Bone marrow (tissue), 2 donors: ENCODE measurements around the gene SDK1.
"Not testable (repeated sequence)": the region's sequence is repeated elsewhere in the genome, so short reads cannot be mapped to it uniquely, and the experiment has no call there.

Experiments
- DNase-seq, 2 donors: peaks; one replicate each; lab custom pipeline; 2025; lab: John Stamatoyannopoulos, UW

Gene SDK1

DNA sequence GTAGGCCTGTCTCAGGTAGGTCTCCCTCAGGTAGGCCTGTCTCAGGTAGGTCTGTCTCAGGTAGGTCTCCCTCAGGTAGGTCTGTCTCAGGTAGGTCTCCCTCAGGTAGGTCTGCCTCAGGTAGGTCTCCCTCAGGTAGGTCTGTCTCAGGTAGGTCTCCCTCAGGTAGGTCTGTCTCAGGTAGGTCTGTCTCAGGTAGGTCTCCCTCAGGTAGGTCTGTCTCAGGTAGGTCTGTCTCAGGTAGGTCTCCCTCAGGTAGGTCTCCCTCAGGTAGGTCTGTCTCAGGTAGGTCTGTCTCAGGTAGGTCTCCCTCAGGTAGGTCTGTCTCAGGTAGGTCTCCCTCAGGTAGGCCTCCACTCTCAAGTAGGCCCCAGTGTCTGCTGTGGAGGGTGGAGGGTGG lies 281.1 kb downstream of the SDK1 start:
- DNase-seq, result not testable (repeated sequence)

DNA sequence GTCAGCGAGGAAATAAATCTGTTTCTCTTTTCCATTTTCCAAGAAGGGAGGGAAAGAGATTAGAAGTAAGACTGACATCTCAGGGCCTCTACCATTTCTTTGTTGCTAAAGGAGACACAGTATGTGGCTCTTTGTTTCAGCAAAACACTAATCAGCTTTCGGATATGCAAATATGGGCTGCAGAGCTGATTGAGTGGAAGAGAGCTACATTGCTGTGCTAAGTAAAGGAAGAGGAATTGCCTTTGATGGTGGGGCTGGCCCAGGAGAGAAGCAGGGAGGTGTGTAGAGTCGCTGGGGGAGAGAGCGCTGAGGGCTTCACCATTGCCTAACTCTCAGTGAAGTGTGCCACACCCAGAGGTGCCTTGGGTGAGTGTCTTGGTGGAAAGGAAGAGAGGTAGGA lies 284.8 kb downstream of the SDK1 start:
- DNase-seq, result no peak

DNA sequence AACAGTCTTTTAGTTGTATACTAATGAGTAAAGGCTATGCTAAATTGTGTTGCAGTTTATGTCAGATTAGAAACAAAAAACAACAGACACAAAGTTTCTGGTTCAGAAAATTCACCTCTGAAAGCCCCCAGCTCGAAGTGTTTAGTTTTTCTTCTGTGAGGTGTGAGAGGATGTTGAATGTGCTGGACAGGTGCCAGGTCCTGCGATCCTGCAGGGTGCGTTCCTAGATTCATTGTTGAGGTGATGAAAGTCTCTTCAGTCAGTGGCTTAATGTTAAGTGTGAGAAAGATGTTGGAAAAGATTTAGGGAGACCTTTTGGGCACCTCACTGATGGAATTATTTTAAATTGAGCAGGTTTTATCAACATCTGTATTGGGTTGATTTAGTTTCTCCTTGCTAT lies 287.3 kb downstream of the SDK1 start:
- no peak for DNase-seq

DNA sequence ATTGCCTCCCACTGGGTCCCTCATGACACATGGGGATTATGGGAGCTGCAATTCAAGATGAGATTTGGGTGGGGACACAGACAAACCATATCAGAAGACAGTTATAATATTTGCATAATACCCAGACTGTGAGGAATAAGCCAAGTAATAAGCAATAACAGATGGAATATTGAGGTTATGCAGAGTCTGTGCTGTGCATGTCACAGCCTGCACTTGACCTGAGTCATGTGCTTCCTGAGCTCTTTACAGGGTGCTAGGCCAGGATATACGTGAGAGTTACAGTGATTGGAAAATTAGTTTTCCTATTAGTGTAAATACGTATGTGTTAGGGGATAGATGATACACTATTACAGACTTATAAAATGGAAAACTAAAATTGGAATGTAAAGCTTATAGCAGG lies 288.7 kb downstream of the SDK1 start:
- DNase-seq, result no peak

DNA sequence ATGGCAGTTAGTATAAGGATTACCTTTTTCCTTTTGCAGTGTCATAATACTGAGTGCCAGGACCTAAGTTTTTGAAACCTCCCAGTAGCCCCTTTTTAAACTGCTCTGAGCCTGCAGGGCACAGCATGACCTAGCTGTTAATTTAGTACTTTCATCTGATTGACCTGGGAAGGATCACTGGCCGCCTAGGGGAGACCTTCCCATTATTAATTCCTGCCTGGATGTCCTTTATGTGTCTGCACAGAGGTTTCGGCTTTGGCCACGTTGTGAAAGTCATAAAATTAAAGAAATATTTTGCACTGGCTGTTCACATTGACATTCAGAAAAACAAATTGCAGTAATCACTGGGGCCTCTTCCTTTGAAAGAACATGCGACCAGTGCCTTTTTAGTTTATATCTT lies 290.2 kb downstream of the SDK1 start:
- DNase-seq, result no peak

DNA sequence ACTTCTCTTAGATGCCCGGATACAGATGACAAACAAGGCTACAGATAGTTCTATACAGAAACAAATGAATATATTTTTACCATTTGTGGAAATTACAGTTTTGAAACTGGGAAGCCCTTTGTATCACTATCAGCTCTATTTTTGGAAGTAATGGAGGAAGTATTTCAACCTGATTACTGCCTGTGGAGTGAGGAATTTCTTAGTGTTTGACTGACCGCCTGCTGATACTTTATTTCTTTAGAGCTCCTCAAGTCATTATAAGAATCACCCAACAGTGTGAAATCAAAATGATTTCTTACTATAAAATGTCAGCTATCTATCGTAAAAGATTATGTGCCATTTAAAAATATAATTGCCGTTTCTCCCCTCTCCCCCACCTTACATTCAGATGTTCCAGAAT lies 290.9 kb downstream of the SDK1 start:
- DNase-seq, result no peak

DNA sequence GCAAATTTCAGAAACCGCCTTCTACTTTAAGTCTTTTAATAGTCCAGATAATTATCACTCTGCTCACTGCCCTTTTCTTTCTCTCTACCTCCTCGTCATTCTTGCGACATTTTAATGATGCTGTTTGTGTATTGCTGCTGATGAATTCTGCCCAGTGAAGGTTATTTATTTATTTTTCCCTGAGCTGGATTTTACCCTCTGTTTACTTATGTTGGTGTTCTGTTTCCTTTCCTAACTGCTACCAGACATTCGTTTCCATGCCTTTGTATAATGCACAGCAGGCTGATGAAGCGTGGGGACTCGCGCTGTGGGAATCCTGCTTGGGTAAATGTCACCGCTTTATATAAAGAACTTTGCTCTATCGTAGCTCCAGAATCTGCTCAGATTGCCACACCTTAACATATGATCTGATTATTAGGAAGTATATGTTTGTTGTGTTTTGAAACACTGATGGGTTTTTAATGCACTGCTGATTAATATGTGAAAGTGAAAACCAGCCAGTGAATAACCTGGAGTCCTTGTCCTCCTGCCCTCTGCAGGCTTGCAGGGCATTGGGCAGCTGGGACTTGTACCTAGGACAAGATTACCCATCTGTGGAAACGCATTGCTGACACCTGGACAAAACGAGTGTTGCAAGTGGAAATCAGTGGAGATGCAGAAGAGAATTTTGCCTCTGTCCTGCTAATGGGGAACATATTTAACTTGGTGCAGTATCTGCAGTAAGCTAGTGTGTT lies 291.5 kb downstream of the SDK1 start:
- DNase-seq, result no peak

DNA sequence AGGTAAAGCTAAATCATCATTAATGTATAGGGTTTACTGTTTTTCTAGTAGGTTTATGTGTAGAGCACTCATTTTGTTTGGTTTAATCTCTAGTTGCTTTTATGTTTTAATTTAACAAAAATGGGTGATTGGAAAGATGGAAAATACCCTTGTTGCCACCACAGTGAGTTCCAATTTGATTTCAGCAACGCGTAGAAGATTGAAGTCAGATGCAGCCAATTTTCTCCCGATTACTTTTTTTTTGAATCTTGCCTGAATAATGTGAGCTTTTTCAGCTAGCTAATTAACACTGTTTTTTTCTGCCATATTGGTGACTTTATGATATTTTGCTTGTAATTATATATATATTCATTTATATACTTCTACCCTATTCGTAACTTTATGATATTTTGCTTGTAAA lies 293.8 kb downstream of the SDK1 start:
- no peak for DNase-seq

DNA sequence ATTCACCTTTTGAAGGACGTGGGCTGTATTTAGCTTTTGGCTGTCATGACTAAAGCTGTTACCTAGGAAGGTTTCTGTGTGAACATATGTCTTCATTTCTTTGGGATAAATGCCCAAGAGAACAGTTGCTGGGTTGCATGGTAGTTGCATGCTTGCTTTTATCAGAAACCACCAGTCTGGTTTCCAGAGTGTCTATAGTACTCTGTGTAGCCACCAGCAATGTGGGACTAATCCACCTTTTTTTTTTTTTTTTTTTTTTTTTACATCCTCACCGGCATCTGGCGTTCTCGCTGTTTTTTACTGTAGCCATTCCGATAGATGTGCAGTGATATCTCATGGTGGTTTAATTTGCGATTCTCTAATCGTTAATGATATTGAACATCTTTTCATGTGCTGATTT lies 297.8 kb downstream of the SDK1 start:
- DNase-seq, result no peak

DNA sequence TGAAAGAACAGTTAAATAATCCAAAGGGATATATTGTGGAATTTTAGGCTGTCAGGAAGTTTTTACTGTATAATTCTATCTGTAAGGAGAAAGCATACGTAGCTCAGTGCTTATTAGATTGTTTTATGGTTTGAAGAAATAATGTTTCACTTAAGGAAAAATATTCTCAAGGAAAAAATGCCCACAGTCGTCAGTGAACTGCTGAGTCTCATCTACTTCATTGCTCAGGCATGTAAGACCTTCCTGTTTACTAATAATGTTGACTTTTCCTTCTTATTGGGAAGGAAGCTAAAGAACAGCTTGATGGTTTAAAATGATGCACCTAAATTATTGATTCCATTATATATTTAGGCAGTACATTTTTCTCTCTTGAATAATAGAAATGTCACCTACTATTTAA lies 304.2 kb downstream of the SDK1 start:
- no peak for DNase-seq

DNA sequence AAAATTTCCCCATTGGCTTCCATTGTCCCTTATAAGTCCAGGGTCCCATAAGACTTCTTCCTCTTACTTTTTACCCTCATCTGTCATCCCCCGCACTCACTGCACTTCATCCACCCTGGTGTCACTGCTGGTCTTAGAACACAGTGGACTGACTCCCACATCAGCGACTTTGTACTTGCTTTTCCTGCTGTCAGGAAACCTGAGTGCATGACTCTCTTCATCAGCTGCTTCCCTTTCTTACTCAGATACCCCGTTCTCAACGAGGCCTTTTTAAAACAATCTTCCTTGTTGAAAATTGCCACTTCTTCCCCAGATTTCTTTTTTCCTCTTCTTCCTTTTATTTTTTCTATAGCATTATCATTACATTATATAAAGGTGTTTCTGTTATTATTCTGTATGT lies 305.4 kb downstream of the SDK1 start:
- DNase-seq, result no peak

DNA sequence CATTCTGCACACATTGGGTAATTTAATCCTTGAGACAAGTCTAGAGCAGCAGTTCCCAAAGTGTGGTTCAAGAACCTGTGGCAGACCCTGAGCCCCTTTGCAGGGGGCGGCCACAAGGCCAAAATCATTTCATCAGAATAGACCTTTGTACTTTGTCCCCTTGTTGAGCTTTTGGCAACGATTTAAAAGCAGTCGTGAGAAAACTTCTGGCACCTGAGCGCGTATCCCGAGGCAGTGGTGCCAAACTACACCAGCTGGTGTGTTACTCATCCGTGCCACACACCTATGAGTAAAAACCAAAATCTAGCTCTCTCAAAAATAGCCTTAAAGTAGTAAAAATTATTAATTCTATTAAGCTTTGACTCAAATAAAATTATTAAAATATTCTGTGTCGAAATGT lies 306.8 kb downstream of the SDK1 start:
- DNase-seq, result no peak

DNA sequence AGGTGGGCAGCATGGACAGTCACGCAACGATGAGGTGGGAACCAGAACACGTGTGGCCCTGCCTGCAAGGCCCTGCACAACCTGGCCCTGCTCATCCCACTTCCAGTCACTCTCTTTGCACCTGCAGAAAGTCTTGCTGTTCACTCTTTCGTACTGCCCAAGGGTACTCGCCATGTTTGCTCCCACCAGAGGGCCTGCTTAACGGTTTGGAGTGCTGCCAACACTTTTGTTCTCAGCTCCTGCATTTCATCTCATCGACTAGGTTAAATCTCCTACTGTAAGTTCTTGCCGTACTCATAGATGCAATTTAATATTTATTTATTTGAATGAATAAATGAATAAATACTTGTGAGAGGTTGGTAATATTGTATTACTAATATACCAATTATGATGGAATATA lies 315.3 kb downstream of the SDK1 start:
- DNase-seq, result no peak

DNA sequence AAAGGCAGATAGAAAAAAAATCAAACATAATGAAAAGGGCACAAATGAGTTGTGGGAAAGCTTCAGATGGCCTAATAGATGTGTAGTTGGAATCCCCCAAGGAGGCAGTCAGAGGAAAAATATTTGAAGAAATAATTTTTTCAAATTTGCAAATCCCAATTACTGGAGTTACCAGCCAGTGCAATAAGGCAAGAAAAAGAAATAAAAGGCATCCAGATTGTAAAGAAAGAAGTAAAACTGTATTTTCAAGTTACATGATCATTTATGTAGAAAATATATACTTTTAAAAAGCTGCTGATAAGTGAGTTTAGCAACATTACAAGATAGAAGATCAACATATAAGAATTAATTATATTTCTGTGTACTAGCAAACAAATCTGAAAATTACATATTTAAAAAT lies 329.0 kb downstream of the SDK1 start:
- DNase-seq, result no peak

DNA sequence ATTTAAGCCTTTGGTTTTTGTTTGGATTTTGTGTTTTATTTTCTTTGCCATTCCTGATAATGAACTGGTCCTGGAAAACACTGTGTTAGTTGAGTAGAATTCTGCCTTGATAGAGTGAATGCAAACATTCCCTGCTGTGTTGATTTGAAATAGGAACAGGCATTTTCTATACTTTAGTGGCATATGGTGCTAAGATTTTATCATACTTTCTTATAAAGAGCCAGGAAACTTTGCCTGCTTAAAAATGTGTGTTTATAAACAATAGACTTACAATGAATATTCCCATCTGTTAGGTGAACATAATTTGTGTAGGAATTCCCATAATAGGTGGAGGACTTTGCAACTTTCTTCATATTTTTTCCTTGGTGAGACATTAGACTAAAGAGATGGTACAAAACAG lies 333.3 kb downstream of the SDK1 start:
- no peak for DNase-seq

DNA sequence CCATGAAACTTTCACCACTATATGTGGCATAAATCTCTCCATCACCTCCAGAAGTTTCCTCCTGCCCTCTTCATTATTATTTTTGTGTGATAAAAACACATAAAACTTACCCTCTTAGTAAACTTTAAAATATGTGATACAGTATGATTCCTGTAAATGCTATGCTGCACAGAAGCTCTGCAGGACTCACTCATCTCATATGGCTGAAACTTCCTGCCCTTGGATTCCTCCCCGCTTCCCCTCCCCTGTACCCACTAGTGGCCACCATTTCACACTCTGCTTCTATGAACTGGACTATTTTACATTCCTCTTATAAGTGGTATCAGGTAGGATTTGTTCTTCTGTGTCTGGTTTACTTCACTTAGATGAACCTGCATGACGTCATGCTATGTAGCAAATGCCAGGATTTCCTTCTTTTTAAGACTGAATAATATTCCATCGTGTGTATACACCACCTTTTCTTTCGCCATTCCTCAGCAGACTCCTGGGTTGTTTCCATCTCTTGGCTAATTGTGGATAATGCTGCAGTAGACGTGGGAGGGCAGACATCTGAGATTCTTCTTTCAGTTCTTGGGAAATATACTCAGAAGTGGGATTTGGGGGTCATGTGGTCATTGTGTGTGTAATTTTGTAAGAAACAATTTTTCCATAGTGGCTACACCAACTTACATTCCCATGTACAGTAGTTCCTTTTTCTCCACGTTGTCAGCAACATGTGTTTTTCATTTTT lies 335.2 kb downstream of the SDK1 start:
- no peak for DNase-seq

DNA sequence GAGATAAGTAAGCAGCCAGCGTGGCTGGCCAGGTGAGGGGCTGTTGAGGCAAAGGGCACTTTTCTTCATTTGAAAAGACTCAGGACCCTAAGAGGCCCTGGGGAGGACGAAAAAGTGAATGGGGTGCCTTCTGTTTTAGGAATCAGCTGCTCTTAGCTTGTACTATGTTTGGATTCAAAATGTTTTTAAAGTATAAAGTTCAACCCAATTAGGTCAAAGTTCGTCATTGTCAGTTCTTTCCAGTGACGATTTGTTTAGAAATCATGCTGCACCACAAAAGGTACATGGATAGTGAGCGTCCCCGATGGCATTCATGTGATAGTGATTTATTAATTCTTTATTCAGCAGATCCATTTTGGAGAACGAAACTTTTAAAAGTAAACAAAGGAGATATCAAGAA lies 338.2 kb downstream of the SDK1 start:
- DNase-seq, result no peak

DNA sequence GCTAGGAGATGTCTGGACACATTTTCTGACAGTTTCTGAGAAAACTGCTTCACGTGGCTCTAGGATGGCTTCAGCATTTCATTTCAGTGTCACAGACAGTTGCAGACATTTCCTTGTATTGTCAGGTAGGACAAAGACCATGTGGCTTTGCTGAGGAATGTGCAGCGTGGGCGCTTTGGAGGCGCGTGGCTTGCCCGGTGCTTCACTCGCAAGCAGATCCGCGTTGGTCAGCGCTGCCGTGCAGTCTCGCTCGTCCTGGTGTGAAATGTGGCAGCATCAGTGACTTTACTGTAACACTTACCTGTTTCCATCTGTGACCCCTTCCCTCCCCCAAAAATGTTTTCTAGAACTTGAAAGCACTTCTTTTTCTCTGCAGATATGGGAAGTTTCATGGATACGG lies 340.5 kb downstream of the SDK1 start:
- DNase-seq, result no peak

DNA sequence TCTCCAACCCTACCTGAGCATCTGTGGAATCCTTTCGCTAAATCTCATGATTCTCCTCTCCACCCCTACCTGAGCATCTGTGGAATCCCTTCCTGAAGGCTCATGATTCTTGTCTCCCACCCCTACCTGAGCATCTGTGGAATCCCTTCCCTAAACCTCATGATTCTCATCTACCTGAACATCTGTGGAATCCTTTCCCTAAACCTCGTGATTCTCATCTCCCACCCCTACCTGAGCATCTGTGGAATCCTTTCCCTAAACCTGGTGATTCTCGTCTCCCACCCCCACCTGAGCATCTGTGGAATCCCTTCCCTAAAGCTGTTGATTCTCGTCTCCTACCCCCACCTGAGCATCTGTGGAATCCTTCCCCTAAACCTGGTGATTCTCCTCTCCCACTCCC lies 342.0 kb downstream of the SDK1 start:
- DNase-seq, result no peak

DNA sequence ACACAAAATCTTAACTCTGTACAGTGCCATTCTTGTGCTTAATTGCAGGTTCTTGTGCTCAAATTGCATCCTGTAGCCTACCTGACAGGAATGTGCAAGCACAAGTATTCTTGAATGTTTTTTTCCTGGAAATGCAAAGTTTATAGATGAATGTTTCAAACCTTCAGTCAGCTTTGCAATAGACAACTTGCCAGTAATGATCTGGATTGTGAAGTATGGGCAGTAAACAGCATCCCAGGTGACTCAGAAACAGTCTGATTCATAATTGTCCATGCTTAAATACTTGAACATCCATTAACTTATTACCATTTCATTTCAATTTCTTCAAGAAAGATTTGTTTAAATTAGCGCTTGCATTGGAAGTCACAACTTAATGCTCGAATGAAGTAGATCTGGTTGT lies 347.2 kb downstream of the SDK1 start:
- DNase-seq, result no peak

DNA sequence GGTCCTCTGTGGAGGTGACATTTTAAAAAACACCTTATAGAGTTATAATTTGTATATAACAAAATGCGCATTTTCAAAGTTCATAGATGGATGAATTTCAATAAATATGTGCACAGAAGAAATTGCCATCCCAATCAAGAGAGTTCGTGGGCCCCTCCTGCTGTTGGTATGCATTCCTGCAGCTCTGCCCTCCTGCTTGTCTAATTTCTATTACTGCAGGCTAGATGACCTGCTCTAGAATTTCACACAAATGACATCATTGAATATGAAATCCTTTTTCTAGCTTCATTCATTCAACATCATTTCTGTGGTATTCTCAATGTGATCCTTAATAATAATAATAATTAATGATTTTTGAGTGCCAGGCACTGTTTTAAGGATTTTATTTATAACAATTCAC lies 348.2 kb downstream of the SDK1 start:
- no peak for DNase-seq

DNA sequence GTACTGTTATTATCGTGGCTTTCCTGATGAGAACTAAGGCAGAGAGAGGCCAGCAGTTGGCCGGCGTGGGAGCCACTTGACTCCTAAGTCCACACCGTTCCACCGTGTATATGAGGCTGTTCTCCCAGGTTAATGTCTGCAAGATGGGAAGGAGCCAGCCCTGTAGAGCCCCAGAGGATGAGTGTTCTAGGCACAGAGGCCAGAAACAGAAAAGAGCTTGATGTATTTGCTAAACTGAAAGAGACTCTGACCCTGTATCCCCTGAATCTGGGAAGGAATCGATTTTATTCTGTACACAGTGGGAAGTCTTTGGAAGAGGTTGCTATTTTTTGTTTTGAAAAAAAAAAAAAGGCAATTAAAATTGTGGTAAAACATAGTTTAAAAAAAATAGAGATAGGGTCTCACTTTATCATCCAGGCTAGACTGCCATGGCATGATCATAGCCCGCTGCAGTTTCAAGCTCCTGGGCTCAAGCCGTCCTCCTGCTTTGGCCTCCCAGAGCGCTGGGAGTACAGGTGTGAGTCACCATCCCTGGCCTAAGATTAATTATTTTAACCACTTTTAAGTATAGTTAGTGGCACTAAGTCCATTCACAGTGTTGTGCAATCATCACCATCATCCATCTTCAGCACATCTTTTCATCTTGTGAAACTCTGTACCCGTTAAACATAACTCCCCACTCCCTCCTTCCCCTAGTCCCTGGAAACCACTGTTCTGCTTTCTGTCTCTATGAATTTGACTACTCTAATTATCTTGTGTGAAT lies 348.8 kb downstream of the SDK1 start:
- DNase-seq, result no peak

DNA sequence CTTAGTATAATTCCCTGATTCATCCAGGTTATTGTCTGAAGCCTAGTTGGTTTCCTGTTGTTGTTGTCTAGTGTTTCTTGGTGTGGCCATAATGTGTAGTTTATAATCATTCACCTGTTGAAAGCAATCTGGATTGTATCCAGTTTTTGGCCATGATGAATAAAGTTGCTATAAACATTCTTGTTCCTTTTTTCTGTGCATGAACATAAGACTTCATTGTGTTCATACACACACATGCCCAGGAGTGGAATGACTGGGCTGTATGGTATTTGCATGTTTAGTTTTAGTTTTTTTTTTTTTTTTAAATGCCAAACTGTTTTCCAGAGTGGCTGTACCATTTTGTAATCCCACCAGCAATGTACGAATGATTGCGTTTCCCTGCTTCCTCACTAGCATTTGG lies 349.8 kb downstream of the SDK1 start:
- DNase-seq, result no peak
